SK-N-MC (cell line): ENCODE measurements around the gene NTF3.

Source experiments
- EZH2 ChIP-seq: fragments of 200-600 bp; sonication (generic); IDR thresholded peaks from one replicate; pipeline ENCODE4 v1.6.1; 2017; ENCODE audit warnings: antibody characterized with exemption
- FOXP2 ChIP-seq: optimal IDR thresholded peaks from 2 replicates; pipeline ENCODE3; 2011; ENCODE audit warnings: mild to moderate bottlenecking, moderate library complexity; ENCODE audit not compliant: insufficient read depth; ENCODE audit errors: extremely low read length, control extremely low read depth
- POLR2AphosphoS5 ChIP-seq: IDR thresholded peaks from 2 replicates; pipeline ENCODE4 v1.6.1; 2012; ENCODE audit warnings: mild to moderate bottlenecking, low read depth, low read length, borderline replicate concordance

DNA sequence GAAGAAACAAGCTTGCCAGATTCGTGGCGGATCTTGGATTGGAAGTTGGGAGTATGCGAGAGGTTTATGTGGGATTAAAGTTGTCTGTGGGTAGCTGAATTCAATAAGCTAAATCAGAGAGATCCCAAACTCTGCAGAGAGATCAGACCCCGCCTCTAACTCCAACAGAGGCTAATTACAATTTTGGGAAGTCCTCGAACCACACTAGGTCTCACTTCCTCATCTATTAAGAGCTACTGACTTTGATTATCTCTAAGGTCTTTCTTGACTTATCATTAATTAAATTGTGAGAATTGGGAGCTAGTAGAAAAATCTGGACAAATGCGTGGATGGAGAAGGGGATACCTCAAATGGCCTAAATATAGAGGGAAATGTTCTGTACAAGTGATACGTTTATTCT, 9.1 kb downstream of the NTF3 start:
- TF ChIP-seq EZH2, result no peak
- no peak for TF ChIP-seq POLR2AphosphoS5
- TF ChIP-seq FOXP2, result no peak
